ENCODE results near the gene MRM2. TPM values are rescaled to one million over a fixed set of nuclear protein-coding genes. Genes with fewer than 3 reads are reported as not detected.

MRM2 gene
- total RNA-seq = 16.2 and 17.8 TPM in 2 replicates

GRCh38 chr7:2241580-2242540 lies at the start of gene MRM2, which contains the start of gene NUDT1:
Gene MRM2 (minus strand): TSS chr7:2242205. CDS start chr7:2242169, 36 bp downstream.
Gene NUDT1 (plus strand): TSS chr7:2242226. CDS start chr7:2244575, 2,349 bp downstream.

GRCh38 chr7:2232766-2233520 lies 9.1 kb downstream of the MRM2 start, which contains the start of gene MAD1L1:
Gene MAD1L1 (minus strand): TSS chr7:2232945. CDS start chr7:2230133, 2,812 bp downstream.

Other genes with a start within 250 kb of the MRM2 start
- gene MAD1L1, start 9.3 kb downstream of the MRM2 start, total RNA-seq = 56.1 and 67.5 TPM in 2 replicates
- gene NUDT1, start within 50 bp of the MRM2 start, total RNA-seq = 14.8 and 23.4 TPM in 2 replicates
- gene SNX8, start 72.2 kb upstream of the MRM2 start, total RNA-seq = 24.3 and 27.2 TPM in 2 replicates
- 164 and 172 TPM in 2 replicates for gene EIF3B, start 112.6 kb upstream of the MRM2 start, total RNA-seq
- gene CHST12, start 161.4 kb upstream of the MRM2 start, total RNA-seq = 8.0 and 11.5 TPM in 2 replicates
- gene GRIFIN, start 234.2 kb upstream of the MRM2 start, total RNA-seq = not detected in 2 replicates

All from hair follicle dermal papilla cell (primary cell).